Keratinocyte (primary cell): ENCODE results near the gene KICS2. TPM values are rescaled to one million over a fixed set of nuclear protein-coding genes. Genes with fewer than 3 reads are reported as not detected.

Experiments
- DNase-seq: peaks from one replicate; pipeline ENCODE4 v3.0.0-alpha.2; 2011; ENCODE audit warnings: low read depth, missing footprints, low spot score
- FAIRE-seq: peaks from 2 replicates; lab custom pipeline; 2011; peaks lifted over from hg19 to GRCh38; lab: Jason Lieb, UNC
- H2AFZ ChIP-seq: 2 replicates; pipeline ENCODE4 v1.6.0; 2012; ENCODE audit warnings: low read length, control low read depth, inconsistent platforms; ENCODE audit not compliant: control insufficient read depth
- H3K27ac ChIP-seq: 2 replicates; pipeline ENCODE4 v1.5.1; 2011; ENCODE audit warnings: low read length; ENCODE audit not compliant: control insufficient read depth, insufficient read depth
- H3K27me3 ChIP-seq: 3 replicates; pipeline ENCODE4 v1.6.0; 2011; ENCODE audit warnings: low read length; ENCODE audit not compliant: control insufficient read depth, insufficient read depth; ENCODE audit errors: extremely low read depth
- H3K36me3 ChIP-seq, 2 experiments: 2 replicates in 1 of 2; 3 replicates in 1 of 2; pipeline ENCODE4 v1.5.1; 2011; ENCODE audit warnings: low read length in 2 of 2, mild to moderate bottlenecking in 1 of 2; ENCODE audit not compliant: control insufficient read depth in 2 of 2, insufficient read depth in 2 of 2; ENCODE audit errors: extremely low read depth in 1 of 2
- H3K4me1 ChIP-seq: 3 replicates; pipeline ENCODE4 v1.5.1; 2011; ENCODE audit warnings: low read length; ENCODE audit not compliant: control insufficient read depth, insufficient read depth; ENCODE audit errors: extremely low read depth
- H3K4me2 ChIP-seq: 3 replicates; pipeline ENCODE4 v1.6.0; 2011; ENCODE audit warnings: low read depth, low read length; ENCODE audit not compliant: control insufficient read depth, insufficient read depth; ENCODE audit errors: extremely low read depth
- H3K4me3 ChIP-seq, 3 experiments: fragments of 200-600 bp in 1 of 3; sonication (generic) in 1 of 3; 2 replicates in 2 of 3; 3 replicates in 1 of 3; pipeline ENCODE4 v1.5.1; 2011 to 2016; ENCODE audit warnings: low read length in 3 of 3, mild to moderate bottlenecking in 3 of 3, control low read depth in 2 of 3, inconsistent platforms in 1 of 3, low read depth in 1 of 3, mixed read lengths in 1 of 3, mixed run types in 1 of 3, moderate library complexity in 1 of 3; ENCODE audit not compliant: control insufficient read depth in 2 of 3, insufficient read depth in 2 of 3; ENCODE audit errors: extremely low read depth in 1 of 3
- H3K79me2 ChIP-seq: 2 replicates; pipeline ENCODE4 v1.6.0; 2012; ENCODE audit warnings: low read length; ENCODE audit not compliant: control insufficient read depth, insufficient read depth
- H3K9ac ChIP-seq: 3 replicates; pipeline ENCODE4 v1.6.0; 2011; ENCODE audit warnings: low read length; ENCODE audit not compliant: control insufficient read depth, insufficient read depth; ENCODE audit errors: extremely low read depth
- H3K9me1 ChIP-seq: 3 replicates; pipeline ENCODE4 v1.6.0; 2011; ENCODE audit warnings: low read length; ENCODE audit not compliant: control insufficient read depth, insufficient read depth; ENCODE audit errors: extremely low read depth
- H3K9me3 ChIP-seq: 2 replicates; pipeline ENCODE4 v1.5.1; 2012; ENCODE audit warnings: low read depth, low read length; ENCODE audit not compliant: control insufficient read depth
- H4K20me1 ChIP-seq: 3 replicates; pipeline ENCODE4 v1.6.0; 2011; ENCODE audit warnings: low read length; ENCODE audit not compliant: control insufficient read depth, insufficient read depth; ENCODE audit errors: extremely low read depth
- EZH2 ChIP-seq: IDR thresholded peaks from one replicate; pipeline ENCODE4 v1.6.1; 2012; ENCODE audit warnings: inconsistent platforms, mild to moderate bottlenecking, low read length, moderate library complexity
- dilution Hi-C: fragments of 300-500 bp; cut with MboI; formaldehyde crosslinking; loops from one replicate; pipeline ENCODE4 v1.7.0; 2020; ENCODE audit warnings: low sequenced_read_pairs; ENCODE audit not compliant: extremely low pct_ligation_motif_present
- polyA plus RNA-seq, 5 experiments: library from polyadenylated mRNA; depleted of rRNA in 3 of 5; stranded (reverse) in 3 of 5; stranded (forward) in 1 of 5; unstranded in 1 of 5; fragments of >200 nt; gene quantifications; 1 replicate in 1 of 5; 2 replicates in 3 of 5; 3 replicates in 1 of 5; pipeline versions ENCODE4 v1.2.1 to v1.2.3, GENCODE V29; 2011 to 2012; ENCODE audit warnings: missing spikeins in 2 of 5, low read depth in 1 of 5, low replicate concordance in 1 of 5
- TF ChIP-seq, protein P1 (sequence below), 3 experiments: IDR thresholded peaks in 1 of 3; conservative IDR thresholded peaks in 1 of 3; optimal IDR thresholded peaks in 1 of 3; 2 replicates in 2 of 3; 3 replicates in 1 of 3; pipeline versions ENCODE3 to v1.5.1; 2011; ENCODE audit warnings: low read length in 3 of 3, mild to moderate bottlenecking in 3 of 3, moderate library complexity in 2 of 3, control low read depth in 1 of 3, inconsistent platforms in 1 of 3; ENCODE audit not compliant: insufficient read depth in 2 of 3; ENCODE audit errors: extremely low read depth in 1 of 3

The KICS2 gene
- polyA plus RNA-seq, 1 donor (not counting 4 experiments of a cell fraction or from before 2014, with no cell fraction given) = 6.2 TPM

DNA sequence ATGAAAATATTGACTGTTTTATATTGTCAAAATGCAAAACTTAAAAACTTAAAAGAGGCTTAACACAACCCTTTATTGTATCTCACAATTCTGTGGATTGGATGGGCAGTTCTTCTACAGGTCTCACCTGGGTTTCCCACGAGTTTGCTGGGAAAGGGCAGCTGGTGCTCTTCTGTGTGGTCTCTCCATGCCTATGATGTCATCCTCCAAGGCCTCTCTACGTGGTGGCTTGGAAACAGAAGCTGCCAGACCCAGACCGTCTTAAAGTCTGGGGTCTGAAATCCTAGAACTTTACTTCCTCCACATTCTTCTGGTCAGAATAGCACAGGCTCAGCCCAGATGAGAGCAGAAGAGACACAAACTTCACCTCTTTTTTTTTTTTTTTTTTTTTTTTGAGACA is 36.5 kb upstream of the KICS2 start:
- Histone ChIP-seq H3K27me3 (no peaks in the 10 kb centered on the region), H3K9ac (no peak overlapping the region), H4K20me1 (no peaks in the 10 kb centered on the region), H3K27ac (no peak overlapping the region), H3K4me1 (no peaks in the 10 kb centered on the region), H3K79me2 (no peaks in the 10 kb centered on the region), H3K9me3 (no peaks in the 10 kb centered on the region), H3K36me3 (no peaks in the 10 kb centered on the region), H2AFZ (no peak overlapping the region), H3K4me2 (no peak overlapping the region), H3K4me3 (no peak overlapping the region), H3K9me1 (no peaks in the 10 kb centered on the region)
- FAIRE-seq (no peak), DNase-seq (no peak)
- TF ChIP-seq EZH2 = no peak
- dilution Hi-C loops = loop anchor here (25.0 kb wide), 1 partner anchor 421 kb away; the partner anchor contains the start of gene SRGAP1

DNA sequence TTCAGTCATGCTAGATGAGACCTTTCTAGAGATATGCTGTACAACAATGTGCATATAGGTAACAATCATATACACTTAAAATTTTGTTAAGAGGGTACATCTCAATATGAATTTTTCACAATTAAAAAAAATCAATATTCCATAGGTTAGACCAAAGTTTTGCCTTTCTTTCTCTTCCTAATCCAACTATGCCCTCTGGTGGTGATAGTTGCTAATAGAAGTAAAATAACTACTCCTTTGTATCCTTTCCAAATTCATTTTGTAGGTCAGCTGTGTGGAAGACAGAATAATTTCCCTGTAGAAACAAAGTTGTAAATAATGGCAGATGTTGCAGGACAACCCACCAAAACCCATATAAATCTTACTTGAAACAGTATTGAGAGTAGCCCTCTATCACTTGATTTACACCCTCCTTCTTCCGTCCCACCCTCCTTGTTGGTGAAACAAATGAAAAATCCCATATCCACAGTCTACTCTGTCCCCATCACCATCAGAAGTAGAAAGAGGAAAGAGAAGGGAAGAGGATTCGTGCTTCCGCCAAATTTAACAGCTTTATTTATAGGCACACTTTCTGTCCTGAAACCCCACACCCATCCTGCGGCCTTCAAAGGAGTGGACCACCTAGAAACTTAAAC is 34.2 kb upstream of the KICS2 start:
- dilution Hi-C loops = loop anchor here (25.0 kb wide), 1 partner anchor 419 kb away; the partner anchor contains the start of gene SRGAP1
- Histone ChIP-seq H3K27ac (no peak overlapping the region), H4K20me1 (no peaks in the 10 kb centered on the region), H3K4me3 (no peak overlapping the region), H3K9me1 (no peaks in the 10 kb centered on the region), H2AFZ (peak overlapping the region; percentile 47), H3K27me3 (no peaks in the 10 kb centered on the region), H3K79me2 (no peaks in the 10 kb centered on the region), H3K4me2 (no peak overlapping the region), H3K36me3 (no peaks in the 10 kb centered on the region), H3K9me3 (no peaks in the 10 kb centered on the region), H3K4me1 (no peaks in the 10 kb centered on the region), H3K9ac (no peak overlapping the region)
- DNase-seq (peak; percentile 4), FAIRE-seq (no peak)
- no peak for TF ChIP-seq EZH2
- TF ChIP-seq, protein P1, sequence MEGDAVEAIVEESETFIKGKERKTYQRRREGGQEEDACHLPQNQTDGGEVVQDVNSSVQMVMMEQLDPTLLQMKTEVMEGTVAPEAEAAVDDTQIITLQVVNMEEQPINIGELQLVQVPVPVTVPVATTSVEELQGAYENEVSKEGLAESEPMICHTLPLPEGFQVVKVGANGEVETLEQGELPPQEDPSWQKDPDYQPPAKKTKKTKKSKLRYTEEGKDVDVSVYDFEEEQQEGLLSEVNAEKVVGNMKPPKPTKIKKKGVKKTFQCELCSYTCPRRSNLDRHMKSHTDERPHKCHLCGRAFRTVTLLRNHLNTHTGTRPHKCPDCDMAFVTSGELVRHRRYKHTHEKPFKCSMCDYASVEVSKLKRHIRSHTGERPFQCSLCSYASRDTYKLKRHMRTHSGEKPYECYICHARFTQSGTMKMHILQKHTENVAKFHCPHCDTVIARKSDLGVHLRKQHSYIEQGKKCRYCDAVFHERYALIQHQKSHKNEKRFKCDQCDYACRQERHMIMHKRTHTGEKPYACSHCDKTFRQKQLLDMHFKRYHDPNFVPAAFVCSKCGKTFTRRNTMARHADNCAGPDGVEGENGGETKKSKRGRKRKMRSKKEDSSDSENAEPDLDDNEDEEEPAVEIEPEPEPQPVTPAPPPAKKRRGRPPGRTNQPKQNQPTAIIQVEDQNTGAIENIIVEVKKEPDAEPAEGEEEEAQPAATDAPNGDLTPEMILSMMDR (optimal IDR thresholded peaks at IDR 0.05 in 1 of 3, IDR thresholded peaks at IDR 0.05 in 1 of 3, conservative IDR thresholded peaks at IDR 0.05 in 1 of 3; ENCODE audit: extremely low read depth in 1 of 3, insufficient read depth in 2 of 3, low read length in 3 of 3) = peak in 2 of 3 experiments; percentile 41 to 54
